ENCODE data around the gene CEP112.
A peak's percentile ranks its signal among the peaks of the same experiment; 100 is the strongest.

The CEP112 gene

DNA sequence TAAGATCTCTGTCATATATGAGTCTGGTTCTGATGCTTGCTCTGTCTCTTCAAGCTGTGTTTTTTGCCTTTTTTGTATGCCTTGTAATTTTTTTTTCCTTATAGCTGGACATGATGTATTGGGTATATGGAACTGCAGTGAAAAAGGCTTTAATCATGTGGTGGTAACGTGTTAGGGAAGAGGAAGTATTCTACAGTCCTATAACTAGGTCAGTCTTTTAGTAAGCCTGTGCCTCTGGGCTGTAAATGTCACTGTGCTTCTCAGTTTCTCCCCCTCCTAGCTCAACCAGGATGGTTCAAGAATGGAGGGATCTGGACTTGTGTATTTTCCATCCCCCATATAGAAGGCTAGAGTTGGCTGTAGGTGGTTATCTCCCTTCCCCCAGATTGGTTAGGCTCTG lies 428.1 kb downstream of the CEP112 start:
- no peak for DNase-seq (ENCODE audit: low read depth)
- TF ChIP-seq, protein P1, sequence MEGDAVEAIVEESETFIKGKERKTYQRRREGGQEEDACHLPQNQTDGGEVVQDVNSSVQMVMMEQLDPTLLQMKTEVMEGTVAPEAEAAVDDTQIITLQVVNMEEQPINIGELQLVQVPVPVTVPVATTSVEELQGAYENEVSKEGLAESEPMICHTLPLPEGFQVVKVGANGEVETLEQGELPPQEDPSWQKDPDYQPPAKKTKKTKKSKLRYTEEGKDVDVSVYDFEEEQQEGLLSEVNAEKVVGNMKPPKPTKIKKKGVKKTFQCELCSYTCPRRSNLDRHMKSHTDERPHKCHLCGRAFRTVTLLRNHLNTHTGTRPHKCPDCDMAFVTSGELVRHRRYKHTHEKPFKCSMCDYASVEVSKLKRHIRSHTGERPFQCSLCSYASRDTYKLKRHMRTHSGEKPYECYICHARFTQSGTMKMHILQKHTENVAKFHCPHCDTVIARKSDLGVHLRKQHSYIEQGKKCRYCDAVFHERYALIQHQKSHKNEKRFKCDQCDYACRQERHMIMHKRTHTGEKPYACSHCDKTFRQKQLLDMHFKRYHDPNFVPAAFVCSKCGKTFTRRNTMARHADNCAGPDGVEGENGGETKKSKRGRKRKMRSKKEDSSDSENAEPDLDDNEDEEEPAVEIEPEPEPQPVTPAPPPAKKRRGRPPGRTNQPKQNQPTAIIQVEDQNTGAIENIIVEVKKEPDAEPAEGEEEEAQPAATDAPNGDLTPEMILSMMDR (IDR thresholded peaks at IDR 0.05; ENCODE audit: control insufficient read depth, extremely low read depth, insufficient read depth): no peak

DNA sequence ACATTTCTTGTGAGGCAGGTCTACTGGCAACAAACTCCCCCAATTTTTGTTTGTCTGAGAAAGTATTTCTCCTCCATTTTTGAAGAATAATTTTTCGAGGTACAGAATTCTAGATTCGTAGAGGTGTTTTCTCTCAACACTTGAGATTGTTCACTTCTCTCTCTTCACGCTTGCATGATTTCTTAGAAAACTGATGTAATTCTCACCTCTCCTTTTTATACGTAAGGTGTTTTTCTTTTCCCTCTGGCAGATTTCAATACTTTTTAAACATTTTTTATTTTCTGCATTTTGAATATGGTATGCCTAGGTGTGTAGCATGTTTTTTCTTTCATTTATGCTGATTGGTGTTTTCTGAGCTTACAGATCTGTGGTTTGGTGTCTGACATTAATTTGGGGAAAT lies 429.0 kb downstream of the CEP112 start:
- H3K4me3 ChIP-seq (ENCODE audit: low read depth, low read length): no peak overlapping the region
- TF ChIP-seq, protein P1 (IDR thresholded peaks at IDR 0.05; ENCODE audit: control insufficient read depth, extremely low read depth, insufficient read depth): no peak
- DNase-seq (ENCODE audit: low read depth): no peak

More for the DNA sequence above, 428.1 kb downstream of the CEP112 start:
- H3K4me3 ChIP-seq (ENCODE audit: low read depth, low read length): no peak overlapping the region

- no peak overlapping the region for H3K4me3 ChIP-seq (ENCODE audit: low read depth, low read length)
- DNase-seq (ENCODE audit: low read depth): no peak
- TF ChIP-seq, protein P1 (IDR thresholded peaks at IDR 0.05; ENCODE audit: control insufficient read depth, extremely low read depth, insufficient read depth): no peak
Measured at GRCh38 chr17:65759532-65759931, 432.4 kb downstream of the CEP112 start.

DNA sequence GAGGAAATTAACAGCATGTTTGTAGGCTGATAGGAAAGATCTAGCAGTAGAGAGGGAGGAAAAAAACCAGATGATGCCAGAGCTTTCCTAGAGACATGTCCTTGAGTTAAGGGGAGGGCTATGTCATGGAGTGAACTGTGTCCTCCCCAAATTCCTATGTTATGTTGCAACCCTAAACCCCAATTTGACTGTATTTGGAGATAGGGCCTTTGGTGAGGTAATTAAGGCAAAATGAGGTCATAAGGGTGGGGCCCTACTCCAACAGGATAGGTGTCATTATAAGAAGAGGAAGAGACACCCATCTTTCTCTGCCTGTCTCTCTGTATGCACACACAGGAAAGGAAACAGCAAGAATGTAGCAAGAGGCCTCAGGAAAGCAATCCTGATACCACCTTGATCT lies 435.2 kb downstream of the CEP112 start:
- TF ChIP-seq, protein P1 (IDR thresholded peaks at IDR 0.05; ENCODE audit: control insufficient read depth, extremely low read depth, insufficient read depth): no peak
- no peak overlapping the region for H3K4me3 ChIP-seq (ENCODE audit: low read depth, low read length)
- DNase-seq (ENCODE audit: low read depth): no peak

GRCh38 chr17:65755799-65756198 lies 436.1 kb downstream of the CEP112 start:
- H3K4me3 ChIP-seq (ENCODE audit: low read depth, low read length): no peak overlapping the region
- peak; percentile 83 for DNase-seq (ENCODE audit: low read depth)

GRCh38 chr17:65754630-65755029 lies 437.3 kb downstream of the CEP112 start:
- no peak for DNase-seq (ENCODE audit: low read depth)
- no peak overlapping the region for H3K4me3 ChIP-seq (ENCODE audit: low read depth, low read length)
- TF ChIP-seq, protein P1 (IDR thresholded peaks at IDR 0.05; ENCODE audit: control insufficient read depth, extremely low read depth, insufficient read depth): no peak

More at GRCh38 chr17:65755799-65756198, 436.1 kb downstream of the CEP112 start:
- TF ChIP-seq, protein P1 (IDR thresholded peaks at IDR 0.05; ENCODE audit: control insufficient read depth, extremely low read depth, insufficient read depth): no peak

DNA sequence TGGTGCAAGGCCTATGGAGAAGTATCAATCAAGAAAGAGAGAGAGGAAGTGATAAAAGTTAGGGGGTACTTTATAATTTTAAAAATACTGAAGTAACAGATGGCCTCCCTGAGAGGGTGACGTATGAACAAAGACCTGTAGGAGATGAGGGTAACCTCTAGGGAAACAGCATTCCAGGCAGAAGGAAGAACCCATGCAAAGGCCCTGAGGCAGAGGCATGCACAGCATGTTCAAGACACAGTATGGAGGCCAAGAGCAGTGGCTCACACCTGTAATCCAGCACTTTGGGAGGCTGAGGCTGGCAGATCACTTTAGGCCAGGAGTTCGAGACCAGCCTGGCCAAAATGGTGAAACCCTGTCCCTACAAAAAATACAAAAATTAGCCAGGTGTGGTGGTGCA lies 437.9 kb downstream of the CEP112 start:
- TF ChIP-seq, protein P1 (IDR thresholded peaks at IDR 0.05; ENCODE audit: control insufficient read depth, extremely low read depth, insufficient read depth): no peak
- no peak for DNase-seq (ENCODE audit: low read depth)
- H3K4me3 ChIP-seq (ENCODE audit: low read depth, low read length): no peak overlapping the region
